H1 (cell line): ENCODE data around the gene VPS52. TPM values are rescaled to one million over a fixed set of nuclear protein-coding genes. Genes with fewer than 3 reads are reported as not detected.

Experiments used
- CTCF ChIA-PET: fragments of 300-600 bp; sonication (Branson Sonifier 250); formaldehyde crosslinking; loops from one replicate; lab custom pipeline; 2021; ENCODE audit not compliant: partially characterized antibody; lab: Charles Lee
- POLR2A ChIA-PET: fragments of 300-600 bp; sonication (Branson Sonifier 250); formaldehyde crosslinking; loops from one replicate; lab custom pipeline; 2021; ENCODE audit warnings: inconsistent platforms; ENCODE audit not compliant: partially characterized antibody; lab: Charles Lee
- DNase-seq, 2 experiments: peaks; one replicate each; pipeline versions ENCODE4 v3.0.0 to v3.0.0-alpha.2; 2010 to 2022; ENCODE audit warnings: low spot score in 2 of 2, low read depth in 1 of 2, mixed read lengths in 1 of 2
- FAIRE-seq: peaks from 2 replicates; lab custom pipeline; 2011; peaks lifted over from hg19 to GRCh38; lab: Jason Lieb, UNC
- H2AFZ ChIP-seq: 2 replicates; pipeline ENCODE4 v1.8.1; 2012; ENCODE audit warnings: low read length, inconsistent platforms
- H2AK5ac ChIP-seq: 2 replicates; pipeline ENCODE4 v1.6.1; 2013; ENCODE audit warnings: low read depth, low read length
- H2BK120ac ChIP-seq: replicated peaks from 2 replicates; pipeline ENCODE3; 2013; ENCODE audit warnings: low read depth, low read length, inconsistent platforms
- H2BK12ac ChIP-seq: 2 replicates; pipeline ENCODE4 v1.6.1; 2013; ENCODE audit warnings: low read depth, low read length
- H2BK15ac ChIP-seq: 2 replicates; pipeline ENCODE4 v1.6.1; 2013; ENCODE audit warnings: low read length
- H2BK20ac ChIP-seq: 2 replicates; pipeline ENCODE4 v1.6.1; 2013; ENCODE audit warnings: low read length
- H2BK5ac ChIP-seq: 2 replicates; pipeline ENCODE4 v1.6.1; 2013; ENCODE audit warnings: low read depth, low read length
- H3K14ac ChIP-seq: 2 replicates; pipeline ENCODE4 v1.6.1; 2013; ENCODE audit warnings: inconsistent platforms; ENCODE audit not compliant: insufficient read length
- H3K18ac ChIP-seq: 2 replicates; pipeline ENCODE4 v1.6.1; 2013; ENCODE audit warnings: low read length; ENCODE audit errors: extremely low read depth
- H3K23ac ChIP-seq: 2 replicates; pipeline ENCODE4 v1.6.1; 2013; ENCODE audit warnings: inconsistent platforms; ENCODE audit not compliant: insufficient read length
- H3K23me2 ChIP-seq: 2 replicates; pipeline ENCODE4 v1.6.1; 2013; ENCODE audit warnings: low read depth, low read length
- H3K27ac ChIP-seq: 2 replicates; pipeline ENCODE4 v1.6.1; 2011; ENCODE audit warnings: low read depth, low read length, inconsistent platforms
- H3K27me3 ChIP-seq, 4 experiments: replicated peaks in 1 of 4; 1 replicate in 1 of 4; 2 replicates in 3 of 4; pipeline versions ENCODE4 v1.6.1 to v1.8.1; 2011 to 2013; ENCODE audit warnings: low read length in 3 of 4, mild to moderate bottlenecking in 3 of 4, inconsistent platforms in 2 of 4, mixed read lengths in 2 of 4, moderate library complexity in 1 of 4; ENCODE audit not compliant: control insufficient read depth in 3 of 4, insufficient read depth in 3 of 4; ENCODE audit errors: extremely low read depth in 1 of 4
- H3K36me3 ChIP-seq, 4 experiments: 2 replicates each; pipeline versions ENCODE4 v1.6.1 to v1.8.1; 2011 to 2013; ENCODE audit warnings: mild to moderate bottlenecking in 4 of 4, low read length in 3 of 4, moderate library complexity in 2 of 4, control low read depth in 1 of 4, inconsistent platforms in 1 of 4; ENCODE audit not compliant: insufficient read depth in 4 of 4, control insufficient read depth in 2 of 4
- H3K4ac ChIP-seq: replicated peaks from 2 replicates; pipeline ENCODE3; 2013; ENCODE audit warnings: low read length, low read depth, mixed read lengths, inconsistent platforms; ENCODE audit not compliant: insufficient read length
- H3K4me1 ChIP-seq, 4 experiments: replicated peaks in 1 of 4; 1 replicate in 1 of 4; 2 replicates in 3 of 4; pipeline versions ENCODE4 v1.6.1 to v1.8.1; 2011 to 2013; ENCODE audit warnings: low read length in 3 of 4, inconsistent platforms in 2 of 4, mixed read lengths in 1 of 4; ENCODE audit not compliant: insufficient read depth in 4 of 4, control insufficient read depth in 3 of 4
- H3K4me2 ChIP-seq, 2 experiments: 2 replicates each; pipeline versions ENCODE4 v1.6.1 to v1.8.1; 2011 to 2013; ENCODE audit warnings: low read depth in 2 of 2, low read length in 2 of 2, control low read depth in 1 of 2, inconsistent platforms in 1 of 2, mild to moderate bottlenecking in 1 of 2; ENCODE audit not compliant: insufficient read depth in 1 of 2
- H3K4me3 ChIP-seq, 4 experiments: fragments of 200-600, 300-600 bp in 1 of 4; sonication (generic), shearing (Covaris generic), sonication (Bioruptor Twin) in 1 of 4; 2 replicates each; pipeline versions ENCODE4 v1.5.1 to v1.8.1; 2011 to 2016; ENCODE audit warnings: low read length in 4 of 4, low read depth in 3 of 4, control low read depth in 2 of 4, inconsistent platforms in 2 of 4, mild to moderate bottlenecking in 2 of 4, mixed read lengths in 1 of 4, moderate library complexity in 1 of 4; ENCODE audit not compliant: insufficient read depth in 2 of 4; ENCODE audit errors: extremely low read depth in 1 of 4
- H3K56ac ChIP-seq: replicated peaks from 2 replicates; pipeline ENCODE3; 2013; ENCODE audit warnings: low read depth, mild to moderate bottlenecking, mixed read lengths, low read length, inconsistent platforms; ENCODE audit not compliant: insufficient read length
- H3K79me1 ChIP-seq: 2 replicates; pipeline ENCODE4 v1.6.1; 2013; ENCODE audit warnings: low read depth, low read length, control low read depth
- H3K79me2 ChIP-seq, 2 experiments: 2 replicates each; pipeline versions ENCODE4 v1.6.1 to v1.8.1; 2012 to 2013; ENCODE audit warnings: low read length in 2 of 2, mild to moderate bottlenecking in 2 of 2, inconsistent platforms in 1 of 2; ENCODE audit not compliant: insufficient read depth in 2 of 2, control insufficient read depth in 1 of 2
- H3K9ac ChIP-seq, 4 experiments: replicated peaks in 1 of 4; 1 replicate in 1 of 4; 2 replicates in 3 of 4; pipeline versions ENCODE4 v1.6.1 to v1.8.1; 2011 to 2013; ENCODE audit warnings: low read depth in 3 of 4, low read length in 3 of 4, control low read depth in 2 of 4, mild to moderate bottlenecking in 2 of 4, moderate library complexity in 2 of 4, inconsistent platforms in 1 of 4; ENCODE audit errors: extremely low read depth in 1 of 4
- H3K9me3 ChIP-seq, 2 experiments: 2 replicates each; pipeline versions ENCODE4 v1.6.1 to v1.8.1; 2012 to 2013; ENCODE audit warnings: mild to moderate bottlenecking in 2 of 2, moderate library complexity in 2 of 2, control low read depth in 1 of 2, inconsistent platforms in 1 of 2, low read depth in 1 of 2, low read length in 1 of 2, mixed read lengths in 1 of 2; ENCODE audit not compliant: insufficient read depth in 2 of 2
- H4K20me1 ChIP-seq, 2 experiments: replicated peaks in 1 of 2; 2 replicates each; pipeline versions ENCODE3 to v1.8.1; 2011 to 2013; ENCODE audit warnings: inconsistent platforms in 2 of 2, low read length in 2 of 2, mild to moderate bottlenecking in 1 of 2; ENCODE audit not compliant: insufficient read depth in 2 of 2, control insufficient read depth in 1 of 2
- H4K5ac ChIP-seq: 2 replicates; pipeline ENCODE4 v1.6.1; 2013; ENCODE audit warnings: low read length, low read depth, mixed read lengths, inconsistent platforms; ENCODE audit not compliant: insufficient read length
- H4K8ac ChIP-seq: 2 replicates; pipeline ENCODE4 v1.8.0; 2013; ENCODE audit warnings: mild to moderate bottlenecking, moderate library complexity, low read length, inconsistent platforms; ENCODE audit not compliant: insufficient read depth; ENCODE audit errors: extremely low read depth
- H4K91ac ChIP-seq: replicated peaks from 2 replicates; pipeline ENCODE3; 2013; ENCODE audit warnings: low read length, mixed read lengths, inconsistent platforms; ENCODE audit not compliant: insufficient read length
- ASH2L ChIP-seq: fragments of 200-600, 300-600 bp; sonication (generic); IDR thresholded peaks from one replicate; pipeline ENCODE4 v1.7.1; 2017; ENCODE audit warnings: low read length
- CBX8 ChIP-seq: fragments of 300-800, 300-1000 bp; sonication (generic); IDR thresholded peaks from 2 replicates; pipeline ENCODE4 v1.7.1; 2016; ENCODE audit warnings: low read depth, low read length, borderline replicate concordance
- HDAC2 ChIP-seq, 2 experiments: fragments of 300-600 bp in 1 of 2; sonication (generic) in 1 of 2; IDR thresholded peaks; 2 replicates each; pipeline ENCODE4 v1.6.1; 2011 to 2012; ENCODE audit warnings: low read depth in 2 of 2, low read length in 2 of 2, mild to moderate bottlenecking in 2 of 2, moderate library complexity in 2 of 2, borderline replicate concordance in 1 of 2, inconsistent platforms in 1 of 2
- JUN ChIP-seq: IDR thresholded peaks from 2 replicates; pipeline ENCODE4 v1.6.1; 2011; ENCODE audit warnings: low read depth, mild to moderate bottlenecking, improper control_type of control experiment, low read length
- KDM1A ChIP-seq: fragments of 200-600, 300-600 bp; sonication (generic); IDR thresholded peaks from 2 replicates; pipeline ENCODE4 v1.7.1; 2016; ENCODE audit warnings: mild to moderate bottlenecking, low read length, borderline replicate concordance
- KDM5A ChIP-seq: fragments of 200-600 bp; IDR thresholded peaks from 2 replicates; pipeline ENCODE4 v1.7.1; 2012; ENCODE audit warnings: mild to moderate bottlenecking, low read length, inconsistent platforms, mixed read lengths
- MAFK ChIP-seq: IDR thresholded peaks from 2 replicates; pipeline ENCODE4 v1.6.1; 2012; ENCODE audit warnings: low read depth, mild to moderate bottlenecking, improper control_type of control experiment, low read length
- NANOG ChIP-seq: IDR thresholded peaks from 2 replicates; pipeline ENCODE4 v1.6.1; 2011; ENCODE audit warnings: low read length, low read depth, mild to moderate bottlenecking, inconsistent platforms; ENCODE audit not compliant: insufficient read depth, poor library complexity, severe bottlenecking
- POU5F1 ChIP-seq: IDR thresholded peaks from 2 replicates; pipeline ENCODE4 v1.6.1; 2011; ENCODE audit warnings: low read depth, mild to moderate bottlenecking, low read length, moderate library complexity
- RFX5 ChIP-seq: IDR thresholded peaks from 2 replicates; pipeline ENCODE4 v1.6.1; 2011; ENCODE audit warnings: low read depth, low read length, improper control_type of control experiment, borderline replicate concordance
- SP2 ChIP-seq: IDR thresholded peaks from 2 replicates; pipeline ENCODE4 v1.6.1; 2012; ENCODE audit warnings: mild to moderate bottlenecking, low read length, inconsistent platforms
- SRF ChIP-seq: IDR thresholded peaks from 2 replicates; pipeline ENCODE4 v1.6.1; 2011; ENCODE audit warnings: mild to moderate bottlenecking, low read depth, low read length, moderate library complexity
- TAF7 ChIP-seq: optimal IDR thresholded peaks from 2 replicates; pipeline ENCODE3; 2011; ENCODE audit warnings: low read depth, mild to moderate bottlenecking, inconsistent platforms, low read length, moderate library complexity, borderline replicate concordance
- YY1 ChIP-seq: IDR thresholded peaks from 2 replicates; pipeline ENCODE4 v1.6.1; 2011; ENCODE audit warnings: low read depth, mild to moderate bottlenecking, low read length
- WGBS, 2 experiments: shearing (Covaris generic) in 1 of 2; methylation state at CpG; one replicate each; pipeline versions ENCODE4 v1.1.6 to v1.1.7; 2013 to 2015; ENCODE audit warnings: low lambda C conversion rate in 2 of 2, mixed read lengths in 2 of 2, inconsistent platforms in 1 of 2, low coverage in 1 of 2, missing lambda C conversion rate in 1 of 2; ENCODE audit not compliant: insufficient replicate concordance in 2 of 2, insufficient coverage in 1 of 2, insufficient read length in 1 of 2; ENCODE audit errors: extremely low coverage in 1 of 2, missing lambda C conversion rate in 1 of 2; 5-methylcytosine and 5-hydroxymethylcytosine counted together
- polyA plus RNA-seq, 7 experiments: library from polyadenylated mRNA; depleted of rRNA in 3 of 7; stranded (reverse) in 5 of 7; unstranded in 2 of 7; fragments of >200 nt in 5 of 7; fragments of 200-250 nt in 2 of 7; gene quantifications; 1 replicate in 5 of 7; 2 replicates in 1 of 7; 4 replicates in 1 of 7; pipeline versions ENCODE4 v1.2.1 to v1.2.3, GENCODE V29; 2011 to 2013; ENCODE audit warnings: missing spikeins in 2 of 7, mixed read lengths in 2 of 7
- total RNA-seq: library from RNA; stranded (reverse); fragmentation: NEBNext Ultra II Directional; extraction: Animal tissue kit (Norgen Biotek cat#: 25700); gene quantifications from 2 replicates; pipeline ENCODE4 v1.2.1, GENCODE V29; 2021

The VPS52 gene
- total and polyA plus RNA-seq, 2 of the 8 experiments (the other 6 are each of a cell fraction or from before 2014, with no cell fraction given) = 36.5 to 86.3 TPM

GRCh38 chr6:33202799-33203198 is 68.9 kb downstream of the VPS52 start:
- 97% methylated on average over 6 of the region's 6 CpGs; no CpG with 5 or more reads in 1 of the 2 experiments for WGBS, 2 experiments
- CTCF ChIA-PET = interaction anchor here (0.6 to 1.5 kb wide), 5 partner anchors 8 to 203 kb away, joined by 3 to 6 read pairs (median 3); no protein-coding TSS in a partner anchor
- TF ChIP-seq KDM1A = no peak
- no peak for TF ChIP-seq SRF
- no peak for TF ChIP-seq JUN
- TF ChIP-seq MAFK = no peak
- TF ChIP-seq KDM5A = no peak
- no peak for TF ChIP-seq POU5F1
- TF ChIP-seq HDAC2 (IDR thresholded peaks at IDR 0.05; ENCODE audit: borderline replicate concordance in 1 of 2, low read depth in 2 of 2, low read length in 2 of 2) = no peak
- TF ChIP-seq RFX5 = no peak
- no peak for TF ChIP-seq YY1
- no peak for TF ChIP-seq CBX8
- TF ChIP-seq NANOG = no peak
- TF ChIP-seq ASH2L = no peak
- no peak for TF ChIP-seq TAF7
- TF ChIP-seq SP2 = no peak

More at GRCh38 chr6:33202799-33203198, 68.9 kb downstream of the VPS52 start:
- H2BK15ac ChIP-seq = no peak overlapping the region
- H3K18ac ChIP-seq = no peak overlapping the region
- H4K8ac ChIP-seq = no peak overlapping the region
- no peak overlapping the region for H4K91ac ChIP-seq
- peaks cover 16% of the 10 kb centered on the region for H3K79me1 ChIP-seq
- no peak overlapping the region for H2AFZ ChIP-seq
- H3K4me1 ChIP-seq = peaks cover 6 to 42% (median 12%) of the 10 kb centered on the region in 4 experiments
- H2BK5ac ChIP-seq = no peak overlapping the region
- H3K4me3 ChIP-seq = no peak overlapping the region
- H3K23me2 ChIP-seq = peaks cover 26% of the 10 kb centered on the region
- H4K20me1 ChIP-seq = peaks cover 5 to 18% of the 10 kb centered on the region in 2 experiments
- H4K5ac ChIP-seq = no peak overlapping the region
- POLR2A ChIA-PET = interaction anchor here (1.2 to 1.8 kb wide), 3 partner anchors 9 to 69 kb away, joined by 3 to 4 read pairs (median 4); partner anchors contain the start of genes RPS18 and VPS52
- peaks cover 3 to 22% of the 10 kb centered on the region in 2 experiments; a peak in 3 of 4 replicates for H3K79me2 ChIP-seq
- H3K9me3 ChIP-seq = no peaks in the 10 kb centered on the region
- H2BK12ac ChIP-seq = no peak overlapping the region
- H3K4me2 ChIP-seq = no peak overlapping the region; a peak in 1 of 4 replicates
- peaks cover 9 to 28% (median 24%) of the 10 kb centered on the region in 4 experiments; a peak in 6 of 7 replicates for H3K27me3 ChIP-seq
- H3K36me3 ChIP-seq = peaks cover 7 to 23% (median 14%) of the 10 kb centered on the region in 4 experiments
- H3K14ac ChIP-seq = no peak overlapping the region
- no peak overlapping the region for H3K9ac ChIP-seq
- no peak overlapping the region for H2BK20ac ChIP-seq
- no peak overlapping the region for H2AK5ac ChIP-seq
- FAIRE-seq (no peak), DNase-seq (no peak)
- H3K23ac ChIP-seq = no peak overlapping the region
- no peak overlapping the region for H3K27ac ChIP-seq
- H3K56ac ChIP-seq = no peak overlapping the region
- H3K4ac ChIP-seq = no peak overlapping the region
- H2BK120ac ChIP-seq = no peak overlapping the region
